ENCODE data around the gene PLIN4. TPM values are rescaled to one million over a fixed set of nuclear protein-coding genes. Genes with fewer than 3 reads are reported as not detected.
"Not testable (repeated sequence)": the region's sequence is repeated elsewhere in the genome, so short reads cannot be mapped to it uniquely, and the experiment has no call there.

PLIN4 gene
- total RNA-seq, 1 experiment from 2014 or later = 2.3 TPM

- Histone ChIP-seq H3K4me3 (replicated peaks in 1 of 2; ENCODE audit: low read depth in 1 of 2, low read length in 2 of 2) (no peak overlapping the region), H3K36me3 (ENCODE audit: control insufficient read depth in 1 of 2, insufficient read depth in 2 of 2, low read length in 2 of 2) (no peaks in the 10 kb centered on the region), H2AFZ (ENCODE audit: low read depth, low read length, poor library complexity, severe bottlenecking) (no peak overlapping the region), H3K9me2 (ENCODE audit: insufficient read depth) (no peaks in the 10 kb centered on the region), H4K20me1 (ENCODE audit: insufficient read depth) (no peaks in the 10 kb centered on the region), H3K4me2 (ENCODE audit: low read length) (no peak overlapping the region), H3K9me3 (ENCODE audit: control insufficient read depth in 1 of 2, insufficient read depth in 1 of 2, low read depth in 1 of 2, low read length in 2 of 2) (no peaks in the 10 kb centered on the region), H3K27ac (ENCODE audit: low read depth, low read length) (no peak overlapping the region), H3K4me1 (ENCODE audit: control insufficient read depth in 1 of 2, insufficient read depth in 2 of 2, low read length in 2 of 2) (no peaks in the 10 kb centered on the region), H3K79me2 (ENCODE audit: insufficient read depth, low read length) (no peaks in the 10 kb centered on the region), H3K9ac (ENCODE audit: low read length) (no peak overlapping the region), H3K27me3 (ENCODE audit: insufficient read depth, low read length) (no peaks in the 10 kb centered on the region)
- ChIA-PET POLR2A (no interaction called here), CTCF (no interaction called here), RAD21 (ENCODE audit: low non-redundant PET in 1 of 2, low total read pairs in 2 of 2, uncharacterized antibody in 2 of 2, unreplicated experiment in 2 of 2) (no interaction called here)
- ATAC-seq = no peak
- no peak for DNase-seq (ENCODE audit: low read depth, low spot score)
- no TSS peak for BruUV-seq (replicated peaks)
- intact Hi-C loops (cut with micrococcal nuclease) = loop anchor here (10.0 kb wide), 1 partner anchor 264 kb away; no protein-coding TSS in a partner anchor
- TF ChIP-seq POLR2AphosphoS5 (IDR thresholded peaks at IDR 0.05; ENCODE audit: low read depth, low read length) (no peak), RAD21 (IDR thresholded peaks at IDR 0.05; ENCODE audit: low read depth) (no peak), MAX (IDR thresholded peaks at IDR 0.05) (no peak), ATF3 (IDR thresholded peaks at IDR 0.05) (no peak), SIN3A (IDR thresholded peaks at IDR 0.05; ENCODE audit: low read depth) (no peak), ZFX (IDR thresholded peaks at IDR 0.05) (no peak), EZH2phosphoT487 (IDR thresholded peaks at IDR 0.05; ENCODE audit: borderline replicate concordance) (no peak), ZNF274 (IDR thresholded peaks at IDR 0.05; ENCODE audit: low read depth, low read length) (no peak), TCF7L2 (IDR thresholded peaks at IDR 0.05; ENCODE audit: borderline replicate concordance, extremely low read depth, insufficient read depth, insufficient read length) (no peak), CBX3 (IDR thresholded peaks at IDR 0.05; ENCODE audit: low read depth) (no peak), EZH2 (IDR thresholded peaks at IDR 0.05) (no peak)
Observed at GRCh38 chr19:4528843-4529242, 10.6 kb upstream of the PLIN4 start.

- not testable (repeated sequence) for ATAC-seq; H3K4me2 ChIP-seq (ENCODE audit: low read length)
Observed at GRCh38 chr19:4527377-4527776, 9.1 kb upstream of the PLIN4 start.

More at GRCh38 chr19:4527377-4527776, 9.1 kb upstream of the PLIN4 start:
- H3K9me3 ChIP-seq (ENCODE audit: control insufficient read depth in 1 of 2, insufficient read depth in 1 of 2, low read depth in 1 of 2, low read length in 2 of 2); H3K36me3 ChIP-seq (ENCODE audit: control insufficient read depth in 1 of 2, insufficient read depth in 2 of 2, low read length in 2 of 2); H2AFZ ChIP-seq (ENCODE audit: low read depth, low read length, poor library complexity, severe bottlenecking); H3K4me3 ChIP-seq (replicated peaks in 1 of 2; ENCODE audit: low read depth in 1 of 2, low read length in 2 of 2); H3K27me3 ChIP-seq (ENCODE audit: insufficient read depth, low read length); DNase-seq (ENCODE audit: low read depth, low spot score); H3K27ac ChIP-seq (ENCODE audit: low read depth, low read length); H4K20me1 ChIP-seq (ENCODE audit: insufficient read depth); BruUV-seq (replicated peaks); H3K9me2 ChIP-seq (ENCODE audit: insufficient read depth); H3K9ac ChIP-seq (ENCODE audit: low read length); POLR2A ChIA-PET; H3K79me2 ChIP-seq (ENCODE audit: insufficient read depth, low read length); H3K4me1 ChIP-seq (ENCODE audit: control insufficient read depth in 1 of 2, insufficient read depth in 2 of 2, low read length in 2 of 2): not testable (repeated sequence)
- intact Hi-C loops (cut with micrococcal nuclease) = loop anchor here (10.0 kb wide), 1 partner anchor 263 kb away; no protein-coding TSS in a partner anchor
- RAD21 ChIA-PET (ENCODE audit: low non-redundant PET in 1 of 2, low total read pairs in 2 of 2, uncharacterized antibody in 2 of 2, unreplicated experiment in 2 of 2) = interaction anchor here in 1 of 2 experiments (0.7 kb wide), 1 partner anchor 957 kb away, joined by 3 read pairs; no protein-coding TSS in a partner anchor
- CTCF ChIA-PET = interaction anchor here (0.7 kb wide), 1 partner anchor 50 kb away, joined by 3 read pairs; no protein-coding TSS in a partner anchor
